A549 (cell line): Measurements from ENCODE around the gene CTAG1B. TPM values are rescaled to one million over a fixed set of nuclear protein-coding genes. Genes with fewer than 3 reads are reported as not detected.

Source experiments
- ATAC-seq, 2 experiments: fragments of 200-7000 bp in 1 of 2; fragments of >200 bp in 1 of 2; cut with Nextera tagmentation in 1 of 2; cut with Tn5 transposase in 1 of 2; 3 replicates each; pipeline versions ENCODE4 v1.8.0 to v1.9.1; 2018 to 2020; ENCODE audit warnings: mild to moderate bottlenecking in 1 of 2, moderate library complexity in 1 of 2
- CTCF ChIA-PET: fragments of 300-600 bp; sonication (Branson Sonifier 250); formaldehyde crosslinking; extraction: SDS; loops from one replicate; lab custom pipeline; 2021; ENCODE audit warnings: antibody characterized with exemption, inconsistent platforms; lab: Yijun Ruan, JAX
- POLR2A ChIA-PET: fragments of 350-600 bp; formaldehyde crosslinking; extraction: SDS; loops from one replicate; lab custom pipeline; 2021; ENCODE audit warnings: antibody characterized with exemption, inconsistent platforms; lab: Yijun Ruan, JAX
- DNase-seq, 2 experiments: peaks; one replicate each; pipeline versions ENCODE4 v3.0.0 to v3.0.0-alpha.2; 2011 to 2016; ENCODE audit warnings: low read depth in 1 of 2, low spot score in 1 of 2
- FAIRE-seq: peaks from 2 replicates; lab custom pipeline; 2011; peaks lifted over from hg19 to GRCh38; lab: Jason Lieb, UNC
- H3K27ac ChIP-seq, 2 experiments: fragments of >200 bp; sonication (Bioruptor Twin); formaldehyde crosslinking; 3 replicates each; pipeline ENCODE4 v1.5.1; 2016 to 2017
- H3K4me1 ChIP-seq: fragments of >200 bp; sonication (Bioruptor Twin); formaldehyde crosslinking; 3 replicates; pipeline ENCODE4 v1.6.1; 2016
- H3K4me2 ChIP-seq: fragments of >200 bp; sonication (Bioruptor Twin); formaldehyde crosslinking; 3 replicates; pipeline ENCODE4 v1.6.1; 2016
- H3K4me3 ChIP-seq: fragments of >200 bp; sonication (Bioruptor Twin); formaldehyde crosslinking; 3 replicates; pipeline ENCODE4 v1.5.1; 2016
- H3K9me3 ChIP-seq: fragments of >200 bp; sonication (Bioruptor Twin); formaldehyde crosslinking; 3 replicates; pipeline ENCODE4 v1.6.1; 2016
- BCL3 ChIP-seq: fragments of >200 bp; sonication (Bioruptor Twin); formaldehyde crosslinking; IDR thresholded peaks from 3 replicates; pipeline ENCODE4 v1.6.1; 2016
- CBX2 ChIP-seq: fragments of 200-600 bp; sonication (generic); IDR thresholded peaks from 2 replicates; pipeline ENCODE4 v1.6.1; 2016; ENCODE audit warnings: low read depth, mild to moderate bottlenecking, borderline replicate concordance
- ESRRA ChIP-seq: fragments of 150-350 bp; IDR thresholded peaks from 2 replicates; pipeline ENCODE4 v1.6.1; 2014; ENCODE audit warnings: mild to moderate bottlenecking, low read length, borderline replicate concordance
- HDAC2 ChIP-seq: fragments of 200-600 bp; sonication (generic); IDR thresholded peaks from 2 replicates; pipeline ENCODE4 v1.6.1; 2016
- HEYL ChIP-seq: fragments of 250-450 bp; sonication (Bioruptor Pico); IDR thresholded peaks from 2 replicates; pipeline ENCODE4 v1.8.0; 2021; ENCODE audit warnings: mild to moderate bottlenecking, moderate library complexity
- HMGXB4 ChIP-seq: fragments of 250-450 bp; sonication (Bioruptor Pico); IDR thresholded peaks from 2 replicates; pipeline ENCODE4 v1.5.0; 2021; ENCODE audit warnings: mild to moderate bottlenecking, moderate library complexity, borderline replicate concordance
- HOXB5 ChIP-seq: fragments of 250-450 bp; sonication (Bioruptor Pico); IDR thresholded peaks from 2 replicates; pipeline ENCODE4 v1.5.0; 2020; ENCODE audit warnings: mild to moderate bottlenecking, moderate library complexity
- JUN ChIP-seq, 2 experiments: fragments of >200 bp; sonication (Bioruptor Twin); formaldehyde crosslinking; IDR thresholded peaks; 2 replicates in 1 of 2; 3 replicates in 1 of 2; pipeline ENCODE4 v1.6.1; 2016 to 2017
- KDM1A ChIP-seq: fragments of 200-600 bp; sonication (generic); IDR thresholded peaks from 2 replicates; pipeline ENCODE4 v1.6.1; 2016; ENCODE audit warnings: low read depth, mild to moderate bottlenecking
- MAZ ChIP-seq: fragments of 150-350 bp; IDR thresholded peaks from 2 replicates; pipeline ENCODE4 v1.6.1; 2014; ENCODE audit warnings: antibody characterized with exemption, low read depth, low read length, borderline replicate concordance
- NR3C1 ChIP-seq: fragments of >200 bp; sonication (Bioruptor Twin); formaldehyde crosslinking; IDR thresholded peaks from 3 replicates; pipeline ENCODE4 v1.6.1; 2017
- PHF8 ChIP-seq: fragments of 200-600 bp; sonication (generic); IDR thresholded peaks from 2 replicates; pipeline ENCODE4 v1.6.1; 2016; ENCODE audit warnings: low read depth, mild to moderate bottlenecking, antibody characterized with exemption, moderate library complexity, borderline replicate concordance
- RARB ChIP-seq: fragments of 250-450 bp; sonication (Bioruptor Pico); IDR thresholded peaks from 2 replicates; pipeline ENCODE4 v1.8.0; 2021; ENCODE audit warnings: mild to moderate bottlenecking, moderate library complexity
- RFX5 ChIP-seq: fragments of 450-650 bp; IDR thresholded peaks from 2 replicates; pipeline ENCODE4 v1.7.1; 2014; ENCODE audit warnings: antibody characterized with exemption, mild to moderate bottlenecking, moderate library complexity
- WGBS: methylation state at CpG from one replicate; pipeline ENCODE4 v1.1.6; 2017; ENCODE audit errors: missing lambda C conversion rate; 5-methylcytosine and 5-hydroxymethylcytosine counted together
- polyA plus RNA-seq, 4 experiments: library from polyadenylated mRNA; depleted of rRNA in 3 of 4; stranded (reverse); fragments of >200 nt; fragmentation: RNase III in 1 of 4; extraction: RNeasy Plus Mini Kit Qiagen cat#74134 plus additional on column Dnase treatment in 1 of 4; gene quantifications; 2 replicates in 3 of 4; 3 replicates in 1 of 4; pipeline ENCODE4 v1.2.3, GENCODE V29; 2011 to 2017
- TF ChIP-seq, protein P1 (sequence below): fragments of >200 bp; sonication (Bioruptor Twin); formaldehyde crosslinking; IDR thresholded peaks from 3 replicates; pipeline ENCODE4 v1.5.1; 2016
- TF ChIP-seq, protein P2 (sequence below): IDR thresholded peaks from 2 replicates; pipeline ENCODE4 v1.6.1; 2012; ENCODE audit warnings: low read depth, borderline replicate concordance
- TF ChIP-seq, protein P3 (sequence below): fragments of 250-450 bp; sonication (Bioruptor Pico); IDR thresholded peaks from 2 replicates; pipeline ENCODE4 v1.5.0; 2020; ENCODE audit warnings: low read depth, mild to moderate bottlenecking, moderate library complexity
- TF ChIP-seq, protein P4 (sequence below): IDR thresholded peaks from 2 replicates; pipeline ENCODE4 v1.6.1; 2012

The CTAG1B gene
- polyA plus RNA-seq, 2 of the 4 experiments (the other 2 are of a cell fraction), result not detected

DNA sequence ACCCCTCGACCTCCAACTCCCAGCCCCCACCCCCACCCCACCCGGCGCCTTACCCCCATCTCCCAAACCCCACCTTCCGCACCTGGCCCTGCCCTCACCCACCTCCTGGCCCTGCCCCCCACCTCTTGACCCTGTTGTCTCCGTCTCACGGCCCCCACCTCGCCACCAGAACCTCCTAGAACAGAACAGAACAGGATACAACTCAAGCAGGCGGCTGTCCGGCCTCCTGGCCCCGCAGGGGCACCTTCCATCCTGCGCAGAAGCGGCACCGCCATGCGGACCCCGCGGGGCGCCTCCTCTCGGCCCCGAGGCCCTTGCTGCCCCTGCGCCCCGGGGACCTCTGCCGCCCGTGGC, 33.9 kb upstream of the CTAG1B start (continued):
- TF ChIP-seq, protein P1, sequence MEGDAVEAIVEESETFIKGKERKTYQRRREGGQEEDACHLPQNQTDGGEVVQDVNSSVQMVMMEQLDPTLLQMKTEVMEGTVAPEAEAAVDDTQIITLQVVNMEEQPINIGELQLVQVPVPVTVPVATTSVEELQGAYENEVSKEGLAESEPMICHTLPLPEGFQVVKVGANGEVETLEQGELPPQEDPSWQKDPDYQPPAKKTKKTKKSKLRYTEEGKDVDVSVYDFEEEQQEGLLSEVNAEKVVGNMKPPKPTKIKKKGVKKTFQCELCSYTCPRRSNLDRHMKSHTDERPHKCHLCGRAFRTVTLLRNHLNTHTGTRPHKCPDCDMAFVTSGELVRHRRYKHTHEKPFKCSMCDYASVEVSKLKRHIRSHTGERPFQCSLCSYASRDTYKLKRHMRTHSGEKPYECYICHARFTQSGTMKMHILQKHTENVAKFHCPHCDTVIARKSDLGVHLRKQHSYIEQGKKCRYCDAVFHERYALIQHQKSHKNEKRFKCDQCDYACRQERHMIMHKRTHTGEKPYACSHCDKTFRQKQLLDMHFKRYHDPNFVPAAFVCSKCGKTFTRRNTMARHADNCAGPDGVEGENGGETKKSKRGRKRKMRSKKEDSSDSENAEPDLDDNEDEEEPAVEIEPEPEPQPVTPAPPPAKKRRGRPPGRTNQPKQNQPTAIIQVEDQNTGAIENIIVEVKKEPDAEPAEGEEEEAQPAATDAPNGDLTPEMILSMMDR, result no peak
- TF ChIP-seq, protein P2, sequence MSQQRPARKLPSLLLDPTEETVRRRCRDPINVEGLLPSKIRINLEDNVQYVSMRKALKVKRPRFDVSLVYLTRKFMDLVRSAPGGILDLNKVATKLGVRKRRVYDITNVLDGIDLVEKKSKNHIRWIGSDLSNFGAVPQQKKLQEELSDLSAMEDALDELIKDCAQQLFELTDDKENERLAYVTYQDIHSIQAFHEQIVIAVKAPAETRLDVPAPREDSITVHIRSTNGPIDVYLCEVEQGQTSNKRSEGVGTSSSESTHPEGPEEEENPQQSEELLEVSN, result no peak
- TF ChIP-seq HDAC2, result no peak
- TF ChIP-seq, all 56 proteins: peak for 0

- TF ChIP-seq ESRRA, result no peak
- no peak for TF ChIP-seq JUN (IDR thresholded peaks at IDR 0.05)
- no peak for TF ChIP-seq CBX2
- no peak for TF ChIP-seq RARB (CRISPR knock-in tag)
- no peak for TF ChIP-seq MAZ
- TF ChIP-seq HOXB5 (CRISPR knock-in tag), result no peak
- TF ChIP-seq HMGXB4 (CRISPR knock-in tag), result no peak
- TF ChIP-seq PHF8, result no peak
- TF ChIP-seq, protein P3, sequence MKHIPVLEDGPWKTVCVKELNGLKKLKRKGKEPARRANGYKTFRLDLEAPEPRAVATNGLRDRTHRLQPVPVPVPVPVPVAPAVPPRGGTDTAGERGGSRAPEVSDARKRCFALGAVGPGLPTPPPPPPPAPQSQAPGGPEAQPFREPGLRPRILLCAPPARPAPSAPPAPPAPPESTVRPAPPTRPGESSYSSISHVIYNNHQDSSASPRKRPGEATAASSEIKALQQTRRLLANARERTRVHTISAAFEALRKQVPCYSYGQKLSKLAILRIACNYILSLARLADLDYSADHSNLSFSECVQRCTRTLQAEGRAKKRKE (CRISPR knock-in tag), result no peak
- TF ChIP-seq BCL3, result no peak
- TF ChIP-seq, protein P4, sequence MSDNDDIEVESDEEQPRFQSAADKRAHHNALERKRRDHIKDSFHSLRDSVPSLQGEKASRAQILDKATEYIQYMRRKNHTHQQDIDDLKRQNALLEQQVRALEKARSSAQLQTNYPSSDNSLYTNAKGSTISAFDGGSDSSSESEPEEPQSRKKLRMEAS, result no peak
- no peak for TF ChIP-seq KDM1A
- WGBS, result 59% methylated on average over 19 of the region's 30 CpGs
- no peak overlapping the region for H3K4me2 ChIP-seq
- POLR2A ChIA-PET, result no interaction called here
- H3K4me3 ChIP-seq, result no peak overlapping the region
- FAIRE-seq (no peak), ATAC-seq (no peak), DNase-seq (no peak)
- no peak overlapping the region for H3K27ac ChIP-seq
- CTCF ChIA-PET, result no interaction called here
- no peaks in the 10 kb centered on the region for H3K9me3 ChIP-seq
- no peaks in the 10 kb centered on the region for H3K4me1 ChIP-seq
Measured at GRCh38 chrX:154652311-154653047, 33.4 kb upstream of the CTAG1B start.

GRCh38 chrX:154650221-154650510, 31.1 kb upstream of the CTAG1B start:
- TF ChIP-seq NR3C1, result no peak
- TF ChIP-seq HMGXB4 (CRISPR knock-in tag), result no peak
- TF ChIP-seq HEYL (CRISPR knock-in tag), result no peak
- TF ChIP-seq RFX5, result no peak
- H3K4me1 ChIP-seq, result no peaks in the 10 kb centered on the region
- H3K27ac ChIP-seq, result no peak overlapping the region
- ChIA-PET POLR2A (no interaction called here), CTCF (no interaction called here)
- no peak for DNase-seq
- H3K9me3 ChIP-seq, result no peaks in the 10 kb centered on the region
- no peak for FAIRE-seq
- no peak for ATAC-seq
- no peak overlapping the region for H3K4me2 ChIP-seq
- H3K4me3 ChIP-seq, result no peak overlapping the region
- WGBS, result 53% methylated on average over 13 of the region's 13 CpGs
